ENCODE data around the gene KLHL29.

GRCh38 chr2:23467618-23468017 is 82.6 kb downstream of the KLHL29 start:
- TF ChIP-seq EZH2 (conservative IDR thresholded peaks at IDR 0.05; ENCODE audit: low read depth, low read length), result no peak
- TF ChIP-seq ZNF605 (CRISPR knock-in tag; IDR thresholded peaks at IDR 0.05), result no peak
- no peak for TF ChIP-seq CCAR2 (optimal IDR thresholded peaks at IDR 0.05; ENCODE audit: low read depth, low read length)
- no peak for TF ChIP-seq MAX (IDR thresholded peaks at IDR 0.05)
- TF ChIP-seq PHF8 (CRISPR knock-in tag; IDR thresholded peaks at IDR 0.05), result no peak
- TF ChIP-seq ZBTB40 (IDR thresholded peaks at IDR 0.05), result no peak
- TF ChIP-seq ZBTB40 (CRISPR knock-in tag; IDR thresholded peaks at IDR 0.05), result no peak
- no peak for TF ChIP-seq TGIF2 (CRISPR knock-in tag; IDR thresholded peaks at IDR 0.05)
- TF ChIP-seq ZBTB7B (CRISPR knock-in tag; IDR thresholded peaks at IDR 0.05), result no peak
- TF ChIP-seq SETDB1 (CRISPR knock-in tag; IDR thresholded peaks at IDR 0.05; ENCODE audit: borderline replicate concordance), result no peak

Measured in HepG2 (cell line).